GM12878 (cell line): ENCODE results near the gene ASB3. TPM values are rescaled to one million over a fixed set of nuclear protein-coding genes. Genes with fewer than 3 reads are reported as not detected.

Experiments
- ATAC-seq: fragments of 200-7000 bp; cut with Tn5 transposase; 3 replicates; pipeline ENCODE4 v1.9.1; 2020; ENCODE audit warnings: mild to moderate bottlenecking, moderate library complexity
- BruUV-seq: library from RNA; stranded (reverse); fragments of 400-500 nt; replicated peaks from 2 replicates; lab custom pipeline; 2021; lab: Mats Ljungman, UMichigan
- CTCF ChIA-PET: fragments of 300-600 bp; sonication (Branson Sonifier 250); formaldehyde crosslinking; extraction: SDS; loops from one replicate; lab custom pipeline; 2021; ENCODE audit warnings: inconsistent platforms; lab: Yijun Ruan, JAX
- POLR2A ChIA-PET: fragments of 350-600 bp; formaldehyde crosslinking; extraction: SDS; loops from one replicate; lab custom pipeline; 2021; ENCODE audit warnings: inconsistent platforms; lab: Charles Lee
- RAD21 ChIA-PET: fragments of 300-600 bp; sonication (Branson Sonifier 250); formaldehyde crosslinking; loops from one replicate; lab custom pipeline; 2023; ENCODE audit warnings: antibody characterized with exemption; ENCODE audit not compliant: unreplicated experiment; lab: Charles Lee
- SMC1A ChIA-PET: fragments of 300-600 bp; sonication (Branson Sonifier 250); formaldehyde crosslinking; loops from one replicate; lab custom pipeline; 2023; ENCODE audit not compliant: unreplicated experiment, uncharacterized antibody; lab: Charles Lee
- DNase-seq: peaks from one replicate; pipeline ENCODE4 v3.0.0-alpha.2; 2011; ENCODE audit warnings: low read depth, low spot score
- FAIRE-seq: peaks from 3 replicates; lab custom pipeline; 2011; peaks lifted over from hg19 to GRCh38; lab: Jason Lieb, UNC
- H2AFZ ChIP-seq: 2 replicates; pipeline ENCODE4 v1.6.0; 2011; ENCODE audit warnings: low read depth, low read length, control low read depth; ENCODE audit not compliant: control insufficient read depth
- H3K27ac ChIP-seq: 2 replicates; pipeline ENCODE4 v1.5.1; 2011; ENCODE audit warnings: control low read depth; ENCODE audit not compliant: control insufficient read depth, insufficient read depth
- H3K27me3 ChIP-seq, 2 experiments: replicated peaks in 1 of 2; 2 replicates each; pipeline versions ENCODE4 v1.6.0 to v1.6.1; 2011; ENCODE audit warnings: low read length in 1 of 2; ENCODE audit not compliant: control insufficient read depth in 2 of 2, insufficient read depth in 2 of 2
- H3K36me3 ChIP-seq, 2 experiments: 2 replicates each; pipeline ENCODE4 v1.5.1; 2011; ENCODE audit warnings: low read length in 1 of 2; ENCODE audit not compliant: control insufficient read depth in 2 of 2, insufficient read depth in 2 of 2
- H3K4me1 ChIP-seq: 2 replicates; pipeline ENCODE4 v1.6.1; 2011; ENCODE audit warnings: mild to moderate bottlenecking, low read length, moderate library complexity, mixed read lengths; ENCODE audit not compliant: control insufficient read depth, insufficient read depth
- H3K4me2 ChIP-seq: 2 replicates; pipeline ENCODE4 v1.6.0; 2011; ENCODE audit warnings: control low read depth; ENCODE audit not compliant: control insufficient read depth, insufficient read depth
- H3K4me3 ChIP-seq: fragments of 200-600 bp; sonication (generic); 2 replicates; pipeline ENCODE4 v1.5.1; 2016
- H3K79me2 ChIP-seq: 2 replicates; pipeline ENCODE4 v1.6.0; 2011; ENCODE audit warnings: low read length; ENCODE audit not compliant: control insufficient read depth, insufficient read depth
- H3K9ac ChIP-seq: 2 replicates; pipeline ENCODE4 v1.8.0; 2011; ENCODE audit warnings: low read length, control low read depth, mixed read lengths; ENCODE audit not compliant: control insufficient read depth, insufficient read depth
- H3K9me3 ChIP-seq: replicated peaks from 3 replicates; pipeline ENCODE4 v1.5.1; 2011; ENCODE audit warnings: mild to moderate bottlenecking, low read length; ENCODE audit not compliant: control insufficient read depth, insufficient read depth
- H4K20me1 ChIP-seq: 2 replicates; pipeline ENCODE4 v1.6.0; 2011; ENCODE audit not compliant: control insufficient read depth, insufficient read depth
- BHLHE40 ChIP-seq, 2 experiments: fragments of 450-650 bp in 1 of 2; IDR thresholded peaks; 2 replicates each; pipeline ENCODE4 v1.6.1; 2011 to 2017; ENCODE audit warnings: low read depth in 2 of 2, borderline replicate concordance in 1 of 2, improper control_type of control experiment in 1 of 2, low read length in 1 of 2, mild to moderate bottlenecking in 1 of 2
- HDAC2 ChIP-seq: fragments of 200-600 bp; sonication (generic); IDR thresholded peaks from 2 replicates; pipeline ENCODE4 v1.6.1; 2017
- NR2C1 ChIP-seq: fragments of 450-650 bp; IDR thresholded peaks from 2 replicates; pipeline ENCODE4 v1.6.1; 2017; ENCODE audit warnings: antibody characterized with exemption, mild to moderate bottlenecking, moderate library complexity
- TCF12 ChIP-seq: IDR thresholded peaks from 2 replicates; pipeline ENCODE4 v1.6.1; 2011; ENCODE audit warnings: low read depth, mild to moderate bottlenecking, low read length
- WGBS: methylation state at CpG from one replicate; pipeline ENCODE4 v1.1.6; 2016; ENCODE audit warnings: low lambda C conversion rate; ENCODE audit not compliant: insufficient replicate concordance, insufficient coverage; ENCODE audit errors: missing lambda C conversion rate; 5-methylcytosine and 5-hydroxymethylcytosine counted together
- in situ Hi-C: fragments of 300-500 bp; cut with MboI; formaldehyde crosslinking; loops from 9 replicates; pipeline ENCODE4 v1.14.3; 2018; ENCODE audit warnings: mixed read lengths
- intact Hi-C: fragments of 100-400 bp; cut with micrococcal nuclease; formaldehyde crosslinking; loops from one replicate; pipeline ENCODE4 v1.14.2; 2022; ENCODE audit not compliant: unreplicated experiment
- polyA plus RNA-seq, 11 experiments: library from polyadenylated mRNA; depleted of rRNA in 4 of 11; unstranded in 6 of 11; stranded (reverse) in 5 of 11; fragments of >200 nt; fragmentation: Nextera tagmentation in 4 of 11; fragmentation: Illumina TruSeq in 1 of 11; extraction: Ambion mirVana in 4 of 11; extraction: Trizol in 1 of 11; gene quantifications; 1 replicate in 1 of 11; 2 replicates in 10 of 11; pipeline versions ENCODE4 v1.2.1 to v1.2.3, GENCODE V29; 2011 to 2016; ENCODE audit warnings: inconsistent platforms in 2 of 11, missing spikeins in 2 of 11, low read depth in 1 of 11
- total RNA-seq, 4 experiments: library from RNA; depleted of rRNA in 3 of 4; stranded (reverse); fragments of >200 nt in 3 of 4; fragmentation: Illumina TruSeq in 1 of 4; extraction: Trizol in 1 of 4; gene quantifications; 2 replicates each; pipeline versions ENCODE4 v1.2.1 to v1.2.3, GENCODE V29; 2013 to 2021
- TF ChIP-seq, protein P1 (sequence below): fragments of 450-650 bp; IDR thresholded peaks from 2 replicates; pipeline ENCODE4 v1.6.1; 2018; ENCODE audit warnings: mild to moderate bottlenecking, low read depth, moderate library complexity; ENCODE audit not compliant: partially characterized antibody

Gene ASB3
- total and polyA plus RNA-seq, 10 of the 15 experiments (the other 5 are each of a cell fraction or from before 2014, with no cell fraction given), result 16.4 to 30.9 (median 22.6) TPM

- Histone ChIP-seq H4K20me1 (no peaks in the 10 kb centered on the region), H3K36me3 (no peaks in the 10 kb centered on the region; a peak in 1 of 4 replicates), H3K9me3 (no peaks in the 10 kb centered on the region), H3K4me1 (peaks cover 18% of the 10 kb centered on the region; the same call in 1 of the 2 replicates), H3K79me2 (no peaks in the 10 kb centered on the region), H2AFZ (no peak overlapping the region), H3K27ac (no peak overlapping the region), H3K27me3 (no peaks in the 10 kb centered on the region), H3K4me3 (no peak overlapping the region), H3K4me2 (no peak overlapping the region), H3K9ac (no peak overlapping the region)
- no peak for ATAC-seq
- ChIA-PET POLR2A (no interaction called here), CTCF (interaction anchor here (1.5 kb wide), 1 partner anchor 16 kb away, joined by 3 read pairs; no protein-coding TSS in a partner anchor), SMC1A (interaction anchor here (1.0 to 2.8 kb wide), 2 partner anchors 12 to 16 kb away, joined by 3 to 13 read pairs; partner anchors contain the start of gene CHAC2), RAD21 (no interaction called here)
- TF ChIP-seq BHLHE40 (IDR thresholded peaks at IDR 0.05; ENCODE audit: borderline replicate concordance in 1 of 2, low read depth in 2 of 2, low read length in 1 of 2), result no peak
- no peak for TF ChIP-seq HDAC2
- TF ChIP-seq TCF12, result no peak
- TF ChIP-seq, protein P1, sequence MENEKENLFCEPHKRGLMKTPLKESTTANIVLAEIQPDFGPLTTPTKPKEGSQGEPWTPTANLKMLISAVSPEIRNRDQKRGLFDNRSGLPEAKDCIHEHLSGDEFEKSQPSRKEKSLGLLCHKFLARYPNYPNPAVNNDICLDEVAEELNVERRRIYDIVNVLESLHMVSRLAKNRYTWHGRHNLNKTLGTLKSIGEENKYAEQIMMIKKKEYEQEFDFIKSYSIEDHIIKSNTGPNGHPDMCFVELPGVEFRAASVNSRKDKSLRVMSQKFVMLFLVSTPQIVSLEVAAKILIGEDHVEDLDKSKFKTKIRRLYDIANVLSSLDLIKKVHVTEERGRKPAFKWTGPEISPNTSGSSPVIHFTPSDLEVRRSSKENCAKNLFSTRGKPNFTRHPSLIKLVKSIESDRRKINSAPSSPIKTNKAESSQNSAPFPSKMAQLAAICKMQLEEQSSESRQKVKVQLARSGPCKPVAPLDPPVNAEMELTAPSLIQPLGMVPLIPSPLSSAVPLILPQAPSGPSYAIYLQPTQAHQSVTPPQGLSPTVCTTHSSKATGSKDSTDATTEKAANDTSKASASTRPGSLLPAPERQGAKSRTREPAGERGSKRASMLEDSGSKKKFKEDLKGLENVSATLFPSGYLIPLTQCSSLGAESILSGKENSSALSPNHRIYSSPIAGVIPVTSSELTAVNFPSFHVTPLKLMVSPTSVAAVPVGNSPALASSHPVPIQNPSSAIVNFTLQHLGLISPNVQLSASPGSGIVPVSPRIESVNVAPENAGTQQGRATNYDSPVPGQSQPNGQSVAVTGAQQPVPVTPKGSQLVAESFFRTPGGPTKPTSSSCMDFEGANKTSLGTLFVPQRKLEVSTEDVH, result no peak
- no peak for TF ChIP-seq NR2C1
- in situ Hi-C loops, result no loop called here
- no peak for DNase-seq
- intact Hi-C loops, result no loop called here
- FAIRE-seq, result no peak
- no TSS peak for BruUV-seq
- 95% methylated on average over 2 of the region's 2 CpGs for WGBS
Measured at GRCh38 chr2:53755121-53755520, 31.6 kb downstream of the ASB3 start.
